Activated CD8-positive, alpha-beta memory T cell treated with anti-CD3 and anti-CD28 coated beads for 4 hours (primary cell): ENCODE results near the gene TPSD1.
"Not testable (repeated sequence)": the region's sequence is repeated elsewhere in the genome, so short reads cannot be mapped to it uniquely, and the experiment has no call there.

Experiments used
- DNase-seq, 2 donors: peaks; one replicate each; pipeline ENCODE4 v3.0.0-alpha.2; 2020; ENCODE audit warnings: low read depth in 2 of 2

TPSD1 gene

GRCh38 chr16:1255276-1256122 lies at the start of gene TPSD1:
Gene TPSD1, plus strand, starts transcription at chr16:1256069. Its CDS starts 212 bp downstream, at chr16:1256281.
- not testable (repeated sequence) for DNase-seq

GRCh38 chr16:1206326-1206725 lies 49.5 kb upstream of the TPSD1 start:
- no peak for DNase-seq

- no peak for DNase-seq
These were observed 49.1 kb upstream of the TPSD1 start for GRCh38 chr16:1206786-1207185.

- no peak for DNase-seq
These were observed 47.5 kb upstream of the TPSD1 start for GRCh38 chr16:1208239-1208830.

- DNase-seq: no peak
These were observed 46.8 kb upstream of the TPSD1 start for GRCh38 chr16:1209081-1209480.

- no peak for DNase-seq
These were observed 45.4 kb upstream of the TPSD1 start for GRCh38 chr16:1210461-1210860.

- no peak for DNase-seq
These were observed 44.2 kb upstream of the TPSD1 start for GRCh38 chr16:1211451-1212268.

- DNase-seq: no peak
These were observed 43.2 kb upstream of the TPSD1 start for GRCh38 chr16:1212616-1213194.

- DNase-seq: no peak
These were observed 42.6 kb upstream of the TPSD1 start for GRCh38 chr16:1213231-1213630.

- DNase-seq: no peak
These were observed 42.0 kb upstream of the TPSD1 start for GRCh38 chr16:1213796-1214372.

- DNase-seq: no peak
These were observed 41.1 kb upstream of the TPSD1 start for GRCh38 chr16:1214719-1215118.

- DNase-seq: no peak
These were observed 40.1 kb upstream of the TPSD1 start for GRCh38 chr16:1215574-1216295.

- no peak for DNase-seq
These were observed 39.6 kb upstream of the TPSD1 start for GRCh38 chr16:1216296-1216619.

- no peak for DNase-seq
These were observed 39.0 kb upstream of the TPSD1 start for GRCh38 chr16:1216681-1217400.

GRCh38 chr16:1217526-1217925 lies 38.3 kb upstream of the TPSD1 start:
- no peak for DNase-seq

GRCh38 chr16:1218061-1218929 lies 37.6 kb upstream of the TPSD1 start:
- DNase-seq: no peak

GRCh38 chr16:1218930-1219611 lies 36.8 kb upstream of the TPSD1 start:
- DNase-seq: no peak

GRCh38 chr16:1220098-1220728 lies 35.7 kb upstream of the TPSD1 start:
- DNase-seq: no peak
